Stimulated activated CD4-positive, alpha-beta T cell treated with anti-CD3 and anti-CD28 coated beads, TNF-alpha, amount 100 ng/mL, for 4 hours (primary cell): ENCODE measurements around the gene LRP1B.

Source experiments
- DNase-seq, 3 experiments: peaks; one replicate each; pipeline ENCODE4 v3.0.0-alpha.2; 2020; ENCODE audit warnings: low read depth in 3 of 3

Gene LRP1B

DNA sequence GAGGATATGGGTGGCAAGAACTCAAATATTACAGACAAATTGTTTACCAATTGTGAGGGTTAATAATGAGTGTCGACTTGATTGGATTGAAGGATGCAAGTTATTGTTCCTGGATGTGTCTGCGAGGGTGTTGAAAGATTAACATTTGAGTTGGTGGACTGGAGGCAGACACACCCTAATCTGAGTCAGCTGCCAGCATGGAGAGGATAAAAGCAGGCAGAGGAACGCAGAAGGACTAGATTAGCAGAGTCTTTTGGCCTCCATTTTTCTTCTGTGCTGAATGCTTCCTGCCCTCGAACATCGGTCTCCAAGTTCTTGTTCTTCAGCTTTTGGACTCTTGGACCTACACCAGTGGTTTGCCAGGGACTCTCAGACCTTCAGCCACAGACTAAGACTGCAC is 1503.7 kb downstream of the LRP1B start:
- DNase-seq = no peak

DNA sequence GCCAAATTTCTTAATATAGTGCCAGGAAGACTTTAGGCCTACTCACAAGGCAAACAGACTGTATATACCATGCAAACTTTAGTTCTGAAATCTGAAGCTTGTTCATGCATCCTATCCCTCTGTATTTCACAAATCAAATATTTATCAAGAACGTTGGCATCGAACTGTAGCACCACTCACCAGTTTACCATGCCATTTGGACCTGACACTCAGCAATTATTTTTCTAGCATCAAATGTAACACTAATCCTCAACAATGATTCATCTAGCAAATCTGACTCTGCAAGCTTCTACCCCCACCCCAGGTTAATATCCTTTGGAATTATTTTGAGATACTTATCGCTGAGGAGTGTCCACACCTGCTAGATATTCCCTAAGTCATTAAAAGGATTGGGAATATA is 1506.6 kb downstream of the LRP1B start:
- DNase-seq = no peak

DNA sequence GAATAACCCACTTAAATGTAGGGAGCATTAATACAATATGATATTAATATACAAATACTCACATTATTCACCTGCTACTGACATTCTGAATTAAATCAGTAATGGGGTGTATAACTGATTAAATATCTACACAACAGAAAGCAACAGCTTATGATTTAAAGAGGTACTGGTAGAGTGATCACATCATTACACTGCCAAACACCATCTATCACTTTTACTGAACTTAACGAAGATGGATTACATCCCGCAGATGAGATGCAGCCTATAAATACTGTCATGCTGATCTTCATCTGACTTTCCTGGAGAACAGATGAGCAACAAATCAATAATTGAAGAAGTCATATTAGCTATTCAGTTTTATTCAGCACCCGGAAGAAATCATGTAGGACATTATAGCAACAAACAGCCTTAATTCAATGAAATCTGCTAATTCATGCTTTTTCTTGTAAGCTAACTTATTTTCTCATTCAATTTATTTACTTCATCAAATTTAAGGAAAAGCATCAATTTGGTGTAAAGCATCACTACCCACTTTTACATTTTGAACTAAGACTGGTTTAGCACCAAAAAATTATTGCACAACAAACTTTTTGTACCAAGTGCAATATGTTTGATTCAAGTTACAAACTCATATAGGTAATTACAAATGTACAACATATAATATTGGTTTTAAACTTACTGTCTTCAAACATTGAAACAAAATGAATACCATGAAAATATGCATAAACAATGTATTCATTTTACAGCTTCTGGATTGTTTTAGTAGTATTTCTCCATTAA is 1509.0 kb downstream of the LRP1B start:
- DNase-seq = no peak

DNA sequence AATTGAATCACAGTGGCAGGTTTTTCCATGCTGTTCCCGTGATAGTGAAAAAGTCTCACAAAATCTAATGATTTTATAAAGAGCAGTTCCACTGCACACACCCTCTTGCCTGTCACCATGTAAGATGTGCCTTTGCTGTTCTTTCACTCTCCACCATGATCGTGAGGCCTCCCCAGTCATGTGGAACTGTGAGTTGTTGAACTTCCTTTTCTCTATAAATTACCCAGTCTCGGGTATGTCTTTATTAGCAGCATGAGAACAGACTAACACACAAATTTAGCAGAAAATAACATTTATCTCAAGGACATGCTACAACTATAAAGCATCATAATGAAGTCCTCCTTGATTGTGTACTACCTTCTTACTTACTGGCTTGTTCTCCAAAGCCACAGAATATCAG is 1526.0 kb downstream of the LRP1B start:
- DNase-seq = no peak

DNA sequence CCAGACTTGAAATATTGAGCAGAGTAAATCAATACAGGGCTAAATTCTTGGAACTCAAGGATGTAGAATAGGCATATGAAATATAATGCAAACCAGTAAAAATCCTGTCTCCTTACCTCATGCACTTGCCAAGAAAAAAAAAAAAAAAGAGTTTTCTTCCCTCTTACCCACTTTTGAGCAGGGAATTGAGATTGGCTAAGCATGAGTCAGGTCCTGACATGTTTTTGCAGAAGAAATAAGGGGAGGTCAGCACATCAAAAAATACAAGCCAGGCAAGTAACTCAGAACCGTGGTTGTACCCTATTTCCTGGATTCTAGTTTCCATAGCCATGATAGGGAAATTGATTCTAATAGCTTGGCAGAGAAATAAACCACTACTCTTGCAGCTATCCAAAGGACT is 1526.7 kb downstream of the LRP1B start:
- DNase-seq = no peak

DNA sequence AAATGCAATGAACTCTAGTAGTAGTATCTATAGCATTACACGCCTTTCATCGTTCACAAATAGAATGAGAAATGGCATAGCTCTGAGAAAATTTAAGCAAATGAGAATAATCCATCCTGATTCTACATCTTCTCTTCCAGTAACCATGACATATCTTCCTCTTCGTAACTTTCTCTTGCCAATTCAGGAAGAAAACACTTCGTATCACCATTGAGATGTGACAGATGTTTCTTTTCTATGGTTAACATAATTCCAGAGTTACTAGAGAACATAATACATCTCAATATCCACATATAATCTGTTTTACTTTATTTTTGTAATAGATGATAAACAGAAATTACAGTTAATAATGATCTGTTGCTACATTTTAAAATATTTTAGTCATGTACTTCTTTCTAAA is 1527.4 kb downstream of the LRP1B start:
- DNase-seq = no peak

DNA sequence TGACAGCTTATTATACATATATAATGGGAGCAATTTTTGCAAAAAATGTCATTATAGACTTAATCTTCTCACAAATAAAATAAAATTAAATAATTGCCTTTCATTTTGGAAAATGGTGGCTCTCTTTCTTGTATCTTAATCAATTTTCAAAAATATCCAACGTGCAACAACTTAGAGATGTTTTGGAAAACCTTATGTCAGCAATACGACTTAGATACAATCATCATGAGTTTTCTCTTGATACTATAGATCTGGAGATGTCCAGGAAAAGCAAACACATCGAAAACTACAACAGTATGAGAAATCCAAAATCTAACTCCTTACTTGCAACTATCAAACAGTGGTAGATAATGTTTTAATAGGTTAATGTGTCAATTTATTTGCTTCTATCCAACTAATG is 1529.0 kb downstream of the LRP1B start:
- no peak for DNase-seq

DNA sequence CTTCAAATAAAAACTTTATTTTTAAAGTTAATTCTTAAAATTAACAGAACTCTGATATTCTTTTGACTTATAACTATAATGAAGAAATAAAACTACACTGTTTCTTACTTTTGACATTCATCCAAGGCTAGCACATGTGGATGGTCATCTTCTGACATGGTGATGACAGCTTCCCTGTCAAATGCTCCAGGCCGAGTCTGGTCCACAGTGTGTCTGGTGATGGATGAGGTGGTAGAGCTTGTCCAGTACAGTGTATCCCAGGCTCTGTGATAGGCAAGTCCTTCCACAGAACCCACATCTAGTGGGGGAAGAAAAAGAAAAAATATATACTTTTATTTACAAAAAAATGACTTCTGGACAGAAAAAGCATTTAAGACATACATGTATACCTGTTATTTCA is 1529.5 kb downstream of the LRP1B start:
- DNase-seq = no peak

DNA sequence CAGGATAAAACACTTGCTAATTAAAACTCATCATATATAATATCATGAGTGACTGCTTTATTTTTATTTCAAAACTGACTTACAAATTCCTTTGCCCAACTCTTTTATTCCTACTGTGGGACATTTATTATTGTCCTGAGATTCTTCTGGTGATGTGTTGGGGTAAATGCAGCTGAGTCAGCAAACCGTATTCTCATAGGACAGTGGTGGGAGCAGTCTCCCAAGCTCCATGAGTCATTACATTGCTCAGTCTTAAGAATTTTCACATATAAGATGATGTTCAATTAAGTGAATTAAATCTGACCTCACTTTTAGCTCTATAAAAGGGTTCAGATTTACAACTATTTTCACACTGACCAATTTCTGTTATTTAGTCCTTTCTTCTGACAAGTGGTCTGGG is 1530.7 kb downstream of the LRP1B start:
- DNase-seq = no peak

DNA sequence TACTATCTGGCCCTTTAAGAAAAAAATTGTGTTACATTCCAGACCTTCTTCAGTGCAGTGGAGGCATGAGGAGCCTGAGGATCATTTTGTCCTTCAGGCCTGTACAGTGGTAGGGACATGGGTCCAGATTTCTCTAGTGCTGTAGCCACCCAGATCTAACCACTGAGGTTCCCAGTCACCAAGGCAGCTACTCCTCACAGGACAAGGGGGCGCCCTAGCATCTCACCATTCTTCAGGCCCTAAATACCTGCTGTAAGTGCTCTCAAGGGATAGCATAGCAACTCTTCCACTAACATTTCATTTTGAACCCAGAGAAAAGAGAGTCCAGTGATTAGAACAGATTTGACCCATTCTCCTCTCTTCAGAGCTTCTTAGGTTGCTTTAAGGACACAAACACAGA is 1533.0 kb downstream of the LRP1B start:
- no peak for DNase-seq

DNA sequence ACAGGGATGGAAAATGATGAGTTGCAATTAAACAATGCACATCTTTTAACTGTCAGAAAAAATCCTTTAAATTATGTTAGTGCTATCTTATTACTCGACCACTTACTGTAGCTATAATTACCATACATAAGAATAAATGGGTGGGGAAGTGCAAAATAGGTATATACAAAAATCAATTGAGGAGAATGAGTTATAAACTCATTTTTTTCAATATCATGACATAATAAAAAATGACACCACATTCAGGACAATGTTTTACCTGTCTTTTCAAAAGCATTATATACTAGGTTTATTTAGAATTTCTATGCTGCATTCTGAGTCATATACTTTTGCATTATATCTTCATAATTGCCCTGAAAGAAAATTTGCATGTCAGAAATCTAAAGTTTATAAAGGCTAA is 1533.6 kb downstream of the LRP1B start:
- DNase-seq = no peak

DNA sequence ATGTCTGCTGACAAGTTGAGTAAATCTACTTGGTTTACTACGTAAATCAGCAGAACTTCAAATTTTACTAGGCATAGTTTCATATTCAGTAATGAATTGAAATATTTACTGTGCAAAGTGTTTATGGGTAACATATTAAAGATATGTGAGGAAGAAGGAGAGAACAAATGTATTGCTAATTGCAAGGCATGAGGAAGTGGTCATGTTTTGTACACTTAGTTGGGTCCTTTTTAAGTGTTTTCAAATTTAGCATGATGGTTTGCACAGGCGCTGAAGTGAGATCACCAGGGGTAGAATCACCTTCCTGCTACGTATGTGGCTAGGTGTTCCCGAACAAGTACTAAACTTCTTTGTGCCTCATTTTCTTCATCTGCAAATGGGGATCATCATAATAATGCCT is 1534.4 kb downstream of the LRP1B start:
- no peak for DNase-seq

DNA sequence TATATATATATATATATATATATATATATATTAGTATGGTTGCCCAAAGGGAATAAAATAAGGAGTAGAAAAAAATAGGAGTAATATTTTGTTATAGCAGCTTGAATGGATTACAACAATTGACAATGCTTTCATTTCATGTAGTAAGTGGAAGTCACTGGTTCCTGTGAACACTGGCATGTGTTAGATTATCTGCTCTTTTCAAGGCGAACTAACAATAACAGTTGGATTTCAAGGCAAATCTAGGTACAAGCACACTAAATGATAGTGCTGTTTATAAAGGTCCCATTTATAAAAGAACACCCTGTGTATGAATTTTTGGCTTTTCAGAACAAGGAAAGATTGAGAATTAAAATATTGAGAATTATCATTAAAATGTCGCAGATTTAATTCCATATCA is 1535.7 kb downstream of the LRP1B start:
- no peak for DNase-seq

DNA sequence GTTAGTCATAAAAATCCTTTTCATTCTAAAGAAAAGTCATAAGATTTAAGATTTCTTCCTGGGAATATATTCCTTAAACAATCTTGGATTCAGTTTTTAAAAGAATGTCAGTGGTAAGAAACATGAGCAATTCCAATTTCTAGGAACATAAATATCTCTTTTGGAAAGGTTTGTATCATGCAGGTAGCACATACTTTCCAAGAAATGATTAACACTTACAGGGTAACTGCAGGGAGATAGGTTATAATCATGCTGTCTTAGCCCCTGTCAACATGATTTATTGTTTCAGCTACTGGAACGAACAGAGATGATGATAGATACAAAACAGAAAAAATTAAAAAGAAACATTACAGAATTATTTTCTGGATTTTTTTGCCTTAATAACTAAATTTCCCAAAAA is 1537.7 kb downstream of the LRP1B start:
- no peak for DNase-seq

DNA sequence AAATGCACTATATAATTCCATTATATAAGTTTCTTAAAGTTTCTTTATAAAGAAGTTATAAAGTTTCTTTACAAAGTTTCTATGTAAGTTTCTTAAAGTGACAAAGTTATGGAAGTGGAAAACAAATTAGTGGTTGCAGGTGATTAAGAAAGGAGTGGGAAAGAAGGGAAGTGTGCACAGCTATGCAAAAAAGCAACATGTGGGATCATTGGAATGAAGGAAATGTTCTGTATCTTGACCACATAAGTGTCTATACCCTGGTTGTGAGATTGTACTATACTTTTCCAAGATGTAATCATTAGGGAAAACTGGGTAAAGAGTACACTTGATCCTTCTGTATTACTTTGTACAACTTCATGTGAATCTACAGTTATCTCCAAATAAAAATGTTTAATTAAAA is 1541.1 kb downstream of the LRP1B start:
- no peak for DNase-seq

DNA sequence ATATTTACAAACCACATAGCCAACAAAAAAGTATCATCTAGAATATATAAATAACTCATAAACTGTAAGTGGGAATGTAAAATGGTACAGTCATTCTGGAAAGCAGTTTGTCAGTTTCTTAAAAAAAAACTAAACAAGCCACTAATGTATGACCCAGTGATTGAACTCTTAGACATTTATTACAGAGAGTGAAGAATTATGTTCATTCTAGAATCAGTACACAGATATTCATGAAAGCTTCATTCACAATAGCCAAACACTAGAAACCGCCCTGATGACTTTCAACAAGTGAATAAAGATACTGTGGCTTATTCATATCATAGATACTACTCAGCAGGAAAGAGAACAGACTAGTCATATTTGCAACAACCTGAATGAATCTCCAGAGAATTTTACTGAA is 1541.5 kb downstream of the LRP1B start:
- no peak for DNase-seq

DNA sequence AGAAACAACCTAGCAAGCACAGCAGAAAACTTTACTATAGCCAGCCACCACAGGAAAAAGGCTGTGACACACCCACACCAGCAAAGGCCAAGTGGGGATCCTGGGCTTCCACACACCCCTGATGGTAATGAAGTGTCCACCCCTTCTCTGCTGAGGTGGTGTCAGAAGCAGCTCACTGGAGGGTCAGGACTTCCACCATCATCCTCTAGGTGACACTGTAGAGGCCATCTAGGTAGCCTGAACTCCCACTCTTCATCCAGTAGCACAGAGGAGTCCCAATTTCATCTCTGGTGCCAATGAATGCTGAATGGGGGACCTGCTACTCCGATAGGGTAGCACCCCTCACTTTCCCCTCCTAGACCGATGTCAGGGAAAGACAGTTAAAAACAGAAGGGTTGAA is 1544.4 kb downstream of the LRP1B start:
- DNase-seq = no peak

DNA sequence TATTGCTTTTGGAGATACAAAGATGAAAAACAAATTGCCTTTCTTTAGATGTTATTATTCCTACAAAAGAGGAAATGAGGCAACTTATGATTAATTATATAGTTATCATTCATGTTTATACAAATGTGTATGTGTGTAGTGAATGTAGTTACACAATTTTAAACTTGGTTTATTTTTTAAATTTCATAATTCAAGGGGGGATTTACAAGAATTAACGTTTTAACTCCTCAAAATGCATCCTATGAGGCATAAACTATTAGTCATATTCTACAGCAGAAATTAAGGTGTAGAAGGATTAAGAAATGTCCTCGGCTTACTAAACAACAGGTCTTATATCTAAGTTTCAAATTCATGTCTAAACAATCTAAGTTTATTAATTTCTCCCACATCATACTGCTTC is 1545.8 kb downstream of the LRP1B start:
- no peak for DNase-seq

DNA sequence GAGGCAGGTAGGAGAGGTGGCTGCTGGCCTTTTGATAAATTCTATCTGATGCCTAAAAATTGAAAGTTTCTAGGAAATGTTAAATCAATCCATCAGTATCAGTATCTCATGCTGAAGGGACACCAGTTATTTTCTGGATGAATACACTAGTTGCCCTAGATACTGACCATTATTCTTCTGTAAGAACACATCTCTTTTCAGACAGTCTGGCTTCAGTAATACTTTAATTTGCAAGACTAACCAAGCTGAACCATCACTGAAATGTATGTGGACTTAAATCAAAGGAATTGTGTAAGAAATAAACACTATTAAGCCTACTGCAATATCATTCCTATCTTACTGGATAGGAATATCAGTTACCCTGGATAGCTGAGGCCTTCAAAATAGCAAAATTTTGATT is 1546.3 kb downstream of the LRP1B start:
- DNase-seq = no peak

DNA sequence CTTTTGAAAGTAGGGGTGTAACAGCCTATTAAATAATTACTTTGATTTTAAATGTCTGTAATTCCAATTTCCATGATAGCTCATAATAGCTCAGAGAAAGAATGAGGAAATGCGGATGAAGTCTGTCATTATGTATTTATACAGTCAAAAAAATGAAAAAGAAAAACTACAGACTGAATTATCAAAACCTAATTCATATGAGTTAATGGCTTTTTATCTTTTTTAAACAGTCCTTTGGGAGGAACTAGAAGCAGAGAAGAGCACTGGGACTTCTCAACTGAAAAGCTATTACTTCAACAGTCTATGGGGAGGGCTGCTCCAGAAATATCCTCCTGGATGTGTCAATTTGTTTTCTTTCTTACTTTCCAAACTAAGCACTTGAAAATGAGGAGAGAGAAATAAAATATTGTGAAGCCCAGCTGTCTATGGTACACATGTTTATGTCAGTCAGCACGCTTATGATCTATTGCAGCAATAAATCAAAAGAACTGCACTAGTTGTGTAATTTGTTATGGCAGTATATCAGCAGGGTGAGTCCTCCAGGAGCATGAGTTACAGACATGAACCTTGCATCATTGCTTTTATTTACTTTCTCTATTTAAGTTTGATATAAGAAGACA is 1550.2 kb downstream of the LRP1B start:
- no peak for DNase-seq

DNA sequence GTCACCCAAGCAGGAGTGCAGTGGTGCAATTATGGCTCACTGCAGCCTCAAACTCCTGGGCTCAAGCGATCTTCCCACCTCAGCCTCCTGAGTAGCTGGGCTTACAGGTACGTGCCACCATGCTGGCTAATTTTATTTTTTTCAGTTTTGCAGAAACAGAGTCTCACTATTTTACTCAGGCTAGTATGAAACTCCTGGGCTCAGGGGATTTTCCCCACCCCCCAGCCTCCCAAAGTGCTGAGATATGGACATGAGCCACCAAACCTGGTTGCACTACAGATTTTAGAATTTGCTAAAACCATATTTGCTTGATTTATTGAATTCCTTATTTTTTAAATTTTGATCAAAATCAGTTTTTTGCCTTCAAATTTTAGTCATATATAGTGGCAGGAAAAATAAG is 1553.4 kb downstream of the LRP1B start:
- no peak for DNase-seq

DNA sequence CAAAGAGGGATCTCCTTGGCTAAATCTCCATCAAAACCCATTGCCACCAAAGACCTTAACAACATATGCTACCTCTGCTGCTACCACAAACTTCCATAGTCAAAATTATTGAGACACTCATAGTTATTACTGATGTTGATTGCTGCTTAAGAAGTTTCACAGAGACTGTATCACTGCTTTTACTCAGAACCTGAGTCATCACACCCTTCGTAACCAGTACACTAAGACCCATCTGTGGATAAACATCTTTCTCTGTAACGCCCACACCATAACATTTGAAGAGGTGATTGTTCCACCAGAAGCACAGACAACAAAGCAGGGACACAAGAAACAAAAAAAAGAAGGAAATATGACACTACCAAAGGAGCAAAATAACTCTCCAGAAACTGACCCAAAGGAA is 1563.1 kb downstream of the LRP1B start:
- no peak for DNase-seq

DNA sequence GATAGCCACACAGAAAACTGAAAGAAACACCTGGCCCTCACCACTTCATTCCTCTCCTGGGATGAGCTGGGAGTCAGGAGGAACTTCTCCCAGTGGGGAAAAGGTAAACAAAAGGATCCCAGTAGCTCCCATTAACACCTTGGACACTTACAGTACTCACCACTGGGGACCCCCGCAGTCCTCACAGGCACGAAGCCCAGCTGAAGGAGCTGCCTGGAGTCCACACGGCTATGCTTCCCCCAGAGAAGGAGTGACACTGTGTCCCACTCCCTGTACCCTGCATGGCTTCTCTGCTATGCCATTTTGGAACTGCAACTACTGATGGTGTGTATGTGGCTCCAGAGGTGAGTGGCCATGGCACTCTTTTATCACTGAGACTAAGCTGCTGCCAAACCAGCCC is 1565.1 kb downstream of the LRP1B start:
- no peak for DNase-seq

DNA sequence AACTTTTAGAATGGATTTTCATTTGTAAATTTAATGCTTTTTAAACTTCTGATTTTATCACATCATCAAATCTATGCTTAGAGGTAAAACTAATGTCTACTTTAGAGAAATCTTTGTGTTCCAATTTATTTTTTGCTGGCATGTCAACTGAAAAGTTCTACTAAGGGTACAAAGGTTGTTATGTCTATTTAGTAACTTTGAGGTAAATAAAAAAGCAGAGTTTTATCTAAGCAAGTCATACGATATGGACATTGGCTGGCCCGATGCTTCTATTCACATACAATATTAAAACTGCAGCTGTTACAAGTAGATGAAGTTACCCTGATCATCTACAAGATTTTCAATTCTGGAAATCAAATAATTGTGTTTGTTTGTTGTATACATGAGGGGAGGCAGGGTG is 1575.1 kb downstream of the LRP1B start:
- DNase-seq = no peak
